ENCODE data around the gene YDJC. TPM values are rescaled to one million over a fixed set of nuclear protein-coding genes. Genes with fewer than 3 reads are reported as not detected.
"Not testable (repeated sequence)": the region's sequence is repeated elsewhere in the genome, so short reads cannot be mapped to it uniquely, and the experiment has no call there.

YDJC gene
- total RNA-seq, 1 donor from 2014 or later, result 7.5 TPM

- DNase-seq, result no peak
Measured at GRCh38 chr22:21606775-21607174, 23.0 kb downstream of the YDJC start.

GRCh38 chr22:21605887-21606564 lies 23.8 kb downstream of the YDJC start:
- no peak for DNase-seq

DNA sequence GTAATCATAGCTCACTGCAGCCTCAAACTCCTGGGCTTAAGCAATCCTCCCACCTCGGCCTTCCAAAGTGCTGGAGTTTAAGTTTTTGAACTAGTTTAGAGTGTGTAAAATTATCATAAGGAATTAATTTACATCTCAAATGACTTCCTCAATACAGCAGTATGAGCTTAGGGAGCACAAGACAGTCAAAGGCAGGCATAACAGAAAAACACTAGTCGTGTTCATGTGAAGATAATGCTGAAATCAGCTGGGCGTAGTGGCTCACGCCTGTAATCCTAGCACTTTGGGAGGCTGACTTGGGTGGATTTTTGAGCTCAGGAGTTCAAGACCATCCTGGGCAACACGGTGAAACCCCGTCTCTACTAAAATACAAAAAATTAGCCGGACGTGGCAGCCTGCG lies 25.8 kb downstream of the YDJC start:
- DNase-seq, result no peak

DNA sequence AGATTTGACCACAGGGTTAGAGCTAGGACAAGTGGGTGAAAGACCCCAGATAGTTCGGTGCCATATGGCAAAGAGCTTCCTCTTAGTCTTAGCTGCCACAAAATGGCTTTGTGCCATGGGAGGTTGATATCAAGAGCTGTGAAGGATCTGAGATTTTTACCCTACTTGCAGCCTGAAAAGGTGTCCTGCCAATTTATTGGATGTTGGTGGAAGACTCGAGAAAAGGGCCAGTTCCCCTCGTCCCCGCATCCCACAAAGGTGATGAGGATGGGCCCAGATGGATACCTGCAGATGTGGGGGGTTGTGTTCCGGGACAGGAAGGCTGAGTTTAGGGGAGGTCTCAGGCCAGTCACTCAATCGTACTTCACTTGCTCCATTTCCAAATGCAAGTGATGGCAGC lies 27.2 kb downstream of the YDJC start:
- no peak for DNase-seq

DNA sequence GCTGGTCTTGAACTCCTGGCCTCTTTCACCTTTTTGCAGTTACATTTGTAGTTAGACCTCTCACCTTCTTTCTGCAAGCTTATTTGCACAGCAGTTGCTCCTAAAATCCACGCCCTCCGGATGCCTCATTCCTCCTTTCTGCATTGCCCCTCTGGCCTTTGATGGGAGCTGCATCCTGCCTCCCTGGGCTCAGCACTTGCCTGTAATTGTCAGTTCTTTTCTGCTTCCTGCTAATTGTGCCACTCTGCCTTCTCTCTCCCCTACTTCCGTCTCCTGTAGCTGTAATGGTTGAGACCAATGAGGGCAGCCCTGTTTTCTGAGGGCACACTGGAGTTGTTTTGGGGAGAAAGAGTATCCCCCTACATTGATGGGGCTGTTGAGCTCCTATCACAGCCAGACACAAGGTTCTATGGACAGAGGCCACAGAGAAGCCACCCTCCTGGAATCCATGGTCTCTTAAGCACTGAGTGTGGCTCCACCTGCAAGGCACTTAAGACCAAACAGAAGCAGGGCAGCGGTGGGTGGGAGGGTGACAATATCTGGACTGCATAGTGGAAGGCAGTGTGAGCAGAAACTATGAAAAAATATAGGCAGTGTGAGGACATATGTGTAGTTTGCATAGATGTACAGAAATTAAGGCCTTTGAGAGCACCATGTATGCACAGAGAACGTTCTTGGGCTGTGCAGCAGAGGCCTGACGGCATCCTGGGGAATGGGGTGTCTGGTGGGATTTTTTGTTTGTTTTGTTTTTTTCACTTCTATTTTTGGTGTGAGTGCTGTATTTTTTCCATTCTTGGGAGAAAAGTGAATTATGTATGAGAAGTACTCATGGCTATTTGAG lies 30.5 kb downstream of the YDJC start:
- no peak for DNase-seq

DNA sequence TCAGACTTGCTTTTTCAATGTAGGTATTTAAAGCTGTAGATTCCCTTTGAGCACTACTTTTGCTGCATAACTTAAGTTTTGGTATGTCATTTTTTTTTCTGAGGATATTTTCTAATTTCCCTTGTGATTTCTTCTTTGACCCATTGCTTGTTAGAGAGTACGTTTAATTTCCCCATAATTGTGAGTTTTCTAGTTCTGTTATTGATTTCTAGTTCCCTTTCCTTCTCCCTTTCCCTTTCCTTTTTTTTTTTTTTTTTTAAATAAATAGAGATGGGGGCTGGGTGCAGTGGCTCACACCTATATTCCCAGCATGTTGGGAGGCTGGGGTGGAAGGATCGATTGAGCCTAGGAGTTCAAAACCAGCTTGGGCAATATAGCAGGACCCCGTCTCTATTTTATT lies 31.5 kb downstream of the YDJC start:
- DNase-seq, result no peak

GRCh38 chr22:21596356-21597135 lies 33.3 kb downstream of the YDJC start:
- not testable (repeated sequence) for DNase-seq

DNA sequence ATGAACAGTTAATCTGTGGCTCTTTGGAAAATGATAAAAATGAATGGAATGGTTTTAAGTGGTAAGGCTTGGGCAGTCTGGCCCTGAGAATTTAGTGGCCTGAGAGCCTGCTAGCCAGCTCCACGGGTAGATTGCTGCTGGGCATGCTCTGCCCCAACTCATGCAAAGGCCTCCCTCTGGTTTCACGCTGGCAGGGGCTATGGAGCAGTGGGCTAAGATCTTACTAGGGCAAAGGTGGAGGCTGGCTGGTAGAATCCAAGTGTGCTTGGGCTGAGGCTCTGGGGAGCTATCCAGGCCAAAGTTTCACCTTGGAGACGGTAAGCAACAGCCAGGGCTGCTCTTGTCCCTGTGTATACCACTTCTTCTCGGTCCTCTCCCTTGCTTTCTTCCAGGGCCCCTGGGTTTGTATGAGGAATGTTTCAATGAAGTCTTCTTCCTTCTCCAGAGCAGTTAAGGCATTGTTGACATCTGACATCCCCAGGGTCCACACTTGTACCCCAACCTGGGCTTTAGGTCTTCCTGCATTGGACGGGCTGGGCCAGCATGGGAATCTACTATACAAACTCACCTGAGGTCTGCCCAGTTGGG lies 34.9 kb downstream of the YDJC start:
- DNase-seq, result no peak

GRCh38 chr22:21593406-21594232 lies 36.2 kb downstream of the YDJC start:
- DNase-seq, result no peak

GRCh38 chr22:21592422-21592821 lies 37.4 kb downstream of the YDJC start:
- DNase-seq, result no peak

GRCh38 chr22:21591695-21592094 lies 38.1 kb downstream of the YDJC start:
- DNase-seq, result no peak

DNA sequence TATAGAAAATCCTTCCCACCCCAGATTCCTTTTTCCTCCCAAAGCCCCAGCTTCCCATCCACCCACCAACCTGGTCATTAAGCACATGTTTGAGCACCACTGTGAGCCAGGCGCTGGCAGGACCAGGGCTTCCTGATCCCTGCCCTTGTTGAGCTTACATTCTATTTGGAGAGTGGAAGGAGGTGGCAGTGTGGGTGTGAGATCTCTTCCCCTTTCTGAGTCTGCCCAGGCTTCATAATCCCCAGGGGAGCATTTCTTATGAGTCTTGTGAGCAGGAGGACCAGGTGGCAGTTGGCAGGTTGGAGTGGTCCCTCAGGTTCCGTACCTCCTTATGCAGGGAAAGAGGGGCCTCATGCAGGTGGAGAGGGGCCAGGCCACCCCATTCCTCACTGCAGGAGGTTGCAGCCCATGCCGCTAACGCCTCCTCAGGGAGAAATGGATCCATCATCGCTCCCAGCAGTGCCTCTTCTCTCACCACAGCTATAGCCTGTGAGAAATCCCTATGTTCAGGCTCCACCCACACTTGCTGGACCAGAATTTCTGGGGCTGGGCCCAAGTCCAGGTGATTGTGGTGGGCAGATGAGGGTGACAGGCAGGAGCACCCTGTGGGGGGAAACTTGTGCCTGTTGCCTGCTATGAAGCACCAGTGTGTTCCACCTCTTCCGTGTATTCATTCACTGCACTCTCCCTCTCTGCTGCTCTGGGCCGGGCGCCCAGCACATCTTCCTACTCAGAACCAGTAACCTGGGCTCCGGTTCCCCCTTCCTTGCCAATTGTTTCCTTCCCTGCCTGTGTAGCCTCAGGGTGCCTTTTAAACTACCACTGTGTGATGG lies 38.8 kb downstream of the YDJC start:
- DNase-seq, result no peak

DNA sequence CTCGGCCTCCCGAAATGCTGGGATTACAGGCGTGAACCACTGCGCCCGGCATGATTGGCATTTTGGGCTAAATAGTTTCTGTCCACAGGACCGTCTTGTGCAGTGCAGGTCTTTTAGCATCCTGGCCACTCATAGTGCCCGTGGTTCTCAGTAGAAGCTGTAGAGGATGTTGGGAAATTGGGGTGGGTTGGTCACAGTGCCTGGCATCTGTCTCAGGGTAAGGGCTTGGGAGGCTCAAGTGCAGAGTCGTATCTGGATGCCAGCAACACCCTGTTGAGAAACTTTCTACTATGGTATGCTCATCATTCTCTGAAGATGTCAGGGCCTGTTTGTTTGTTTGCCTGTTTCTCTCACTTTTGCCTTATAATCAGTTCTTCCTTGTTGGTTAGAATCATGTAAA lies 40.4 kb downstream of the YDJC start:
- DNase-seq, result no peak

- DNase-seq, result peak; percentile 50
Measured at GRCh38 chr22:21587803-21588611, 41.8 kb downstream of the YDJC start.

DNA sequence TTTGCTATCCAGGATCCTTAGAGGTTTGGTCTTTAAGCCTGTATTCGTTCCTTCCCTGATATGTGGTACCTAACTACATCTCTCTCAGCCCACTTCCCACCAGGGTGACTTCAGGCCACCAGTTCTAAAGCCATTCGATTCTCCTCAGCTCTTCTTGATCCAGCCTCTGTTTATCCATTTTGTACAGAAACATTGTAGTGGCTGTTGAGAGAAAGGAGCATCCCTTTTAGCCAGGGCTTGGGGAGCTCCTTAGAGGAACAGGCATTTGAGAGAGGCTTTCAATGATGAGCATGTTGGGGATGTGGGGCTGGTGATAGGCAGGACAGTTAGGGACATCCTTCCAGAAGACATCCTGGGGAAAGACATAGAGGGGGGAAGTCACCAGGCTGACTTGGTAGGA lies 44.4 kb downstream of the YDJC start:
- no peak for DNase-seq

- DNase-seq, result no peak
Measured at GRCh38 chr22:21582801-21583740, 46.8 kb downstream of the YDJC start.

DNA sequence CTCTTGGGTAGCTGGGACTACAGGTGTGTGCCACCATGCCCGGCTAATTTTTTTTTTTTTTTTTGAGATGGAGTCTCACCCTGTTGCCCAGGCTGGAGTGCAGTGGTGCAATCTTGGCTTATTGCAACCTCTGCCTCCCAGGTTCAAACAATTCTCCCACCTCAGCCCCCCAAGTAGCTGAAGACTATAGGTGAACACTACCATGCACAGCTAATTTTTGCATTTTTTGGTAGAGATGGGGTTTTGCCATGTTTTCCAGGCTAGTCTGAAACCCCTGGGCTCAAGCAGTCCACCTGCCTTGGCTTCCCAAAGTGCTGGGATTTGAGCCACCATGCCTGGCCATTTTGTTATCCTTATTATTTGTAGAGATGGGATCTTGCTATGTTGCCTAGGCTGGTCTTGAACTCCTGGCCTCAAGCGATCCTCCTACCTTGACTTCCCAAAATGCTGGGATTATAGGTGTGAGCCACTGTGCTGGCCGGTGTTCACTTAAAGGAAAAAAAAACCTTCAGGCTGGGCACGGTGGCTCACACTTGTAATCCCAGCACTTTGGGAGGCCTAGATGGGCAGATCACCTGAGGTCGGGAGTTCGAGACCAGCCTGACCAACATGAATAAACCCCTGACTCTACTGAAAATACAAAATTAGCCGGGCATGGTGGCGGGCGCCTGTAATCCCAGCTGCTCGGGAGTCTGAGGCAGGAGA lies 48.7 kb downstream of the YDJC start:
- not testable (repeated sequence) for DNase-seq

- DNase-seq, result not testable (repeated sequence)
Measured at GRCh38 chr22:21580623-21581007, 49.2 kb downstream of the YDJC start.

Data from tongue (tissue), 2 donors.